ENCODE results near the gene COQ9.

The COQ9 gene

DNA sequence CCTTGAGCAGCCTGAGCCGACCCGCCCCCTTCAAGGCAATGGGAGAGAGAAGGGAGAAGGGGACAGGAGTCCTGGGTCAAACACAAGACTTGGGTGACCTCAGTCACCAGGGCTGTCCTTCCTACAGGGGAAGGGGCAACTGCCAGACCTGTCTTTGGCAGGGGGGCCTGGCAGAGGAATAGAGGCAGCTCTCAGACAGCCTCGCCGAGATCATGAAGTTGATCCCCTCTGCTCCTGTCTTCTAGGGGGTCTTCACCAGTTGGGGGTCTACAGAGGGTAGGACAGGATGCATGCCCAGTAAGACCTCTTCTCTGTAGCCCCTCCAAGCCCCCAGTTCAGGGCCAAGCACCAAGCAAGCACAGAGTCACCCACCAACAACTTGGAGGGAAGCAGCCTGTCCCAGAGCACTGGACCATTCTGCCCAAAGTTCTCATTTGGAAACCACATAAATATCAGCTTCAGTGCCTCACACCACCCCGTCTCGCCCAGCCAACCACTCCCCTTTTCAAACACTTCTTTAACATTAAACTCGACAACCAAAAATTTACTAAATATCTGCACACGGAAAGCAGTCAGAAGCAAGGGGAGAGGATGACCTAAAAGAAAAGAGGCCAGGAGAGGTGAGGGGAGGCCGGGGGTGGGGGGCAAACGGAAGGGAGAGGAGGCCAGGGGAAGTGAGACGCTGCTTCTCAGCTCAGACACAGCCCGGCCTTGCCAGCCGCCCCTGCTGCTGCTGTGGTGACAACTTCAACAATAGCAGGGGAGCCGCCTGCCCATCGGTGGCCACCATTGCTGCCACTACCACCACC, 31.3 kb downstream of the COQ9 start:
- no peak for TF ChIP-seq RARB (CRISPR knock-in tag; IDR thresholded peaks at IDR 0.05)
- TF ChIP-seq, protein P1, sequence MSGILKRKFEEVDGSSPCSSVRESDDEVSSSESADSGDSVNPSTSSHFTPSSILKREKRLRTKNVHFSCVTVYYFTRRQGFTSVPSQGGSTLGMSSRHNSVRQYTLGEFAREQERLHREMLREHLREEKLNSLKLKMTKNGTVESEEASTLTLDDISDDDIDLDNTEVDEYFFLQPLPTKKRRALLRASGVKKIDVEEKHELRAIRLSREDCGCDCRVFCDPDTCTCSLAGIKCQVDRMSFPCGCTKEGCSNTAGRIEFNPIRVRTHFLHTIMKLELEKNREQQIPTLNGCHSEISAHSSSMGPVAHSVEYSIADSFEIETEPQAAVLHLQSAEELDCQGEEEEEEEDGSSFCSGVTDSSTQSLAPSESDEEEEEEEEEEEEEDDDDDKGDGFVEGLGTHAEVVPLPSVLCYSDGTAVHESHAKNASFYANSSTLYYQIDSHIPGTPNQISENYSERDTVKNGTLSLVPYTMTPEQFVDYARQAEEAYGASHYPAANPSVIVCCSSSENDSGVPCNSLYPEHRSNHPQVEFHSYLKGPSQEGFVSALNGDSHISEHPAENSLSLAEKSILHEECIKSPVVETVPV (CRISPR knock-in tag; IDR thresholded peaks at IDR 0.05) = no peak
- TF ChIP-seq ZNF70 (CRISPR knock-in tag; IDR thresholded peaks at IDR 0.05) = no peak
- no peak for TF ChIP-seq PPARA (CRISPR knock-in tag; IDR thresholded peaks at IDR 0.05; ENCODE audit: borderline replicate concordance)
- TF ChIP-seq ZC3H10 (CRISPR knock-in tag; IDR thresholded peaks at IDR 0.05) = no peak
- no peak for TF ChIP-seq POU6F1 (CRISPR knock-in tag; IDR thresholded peaks at IDR 0.05; ENCODE audit: borderline replicate concordance, low read depth)
- TF ChIP-seq, protein P2, sequence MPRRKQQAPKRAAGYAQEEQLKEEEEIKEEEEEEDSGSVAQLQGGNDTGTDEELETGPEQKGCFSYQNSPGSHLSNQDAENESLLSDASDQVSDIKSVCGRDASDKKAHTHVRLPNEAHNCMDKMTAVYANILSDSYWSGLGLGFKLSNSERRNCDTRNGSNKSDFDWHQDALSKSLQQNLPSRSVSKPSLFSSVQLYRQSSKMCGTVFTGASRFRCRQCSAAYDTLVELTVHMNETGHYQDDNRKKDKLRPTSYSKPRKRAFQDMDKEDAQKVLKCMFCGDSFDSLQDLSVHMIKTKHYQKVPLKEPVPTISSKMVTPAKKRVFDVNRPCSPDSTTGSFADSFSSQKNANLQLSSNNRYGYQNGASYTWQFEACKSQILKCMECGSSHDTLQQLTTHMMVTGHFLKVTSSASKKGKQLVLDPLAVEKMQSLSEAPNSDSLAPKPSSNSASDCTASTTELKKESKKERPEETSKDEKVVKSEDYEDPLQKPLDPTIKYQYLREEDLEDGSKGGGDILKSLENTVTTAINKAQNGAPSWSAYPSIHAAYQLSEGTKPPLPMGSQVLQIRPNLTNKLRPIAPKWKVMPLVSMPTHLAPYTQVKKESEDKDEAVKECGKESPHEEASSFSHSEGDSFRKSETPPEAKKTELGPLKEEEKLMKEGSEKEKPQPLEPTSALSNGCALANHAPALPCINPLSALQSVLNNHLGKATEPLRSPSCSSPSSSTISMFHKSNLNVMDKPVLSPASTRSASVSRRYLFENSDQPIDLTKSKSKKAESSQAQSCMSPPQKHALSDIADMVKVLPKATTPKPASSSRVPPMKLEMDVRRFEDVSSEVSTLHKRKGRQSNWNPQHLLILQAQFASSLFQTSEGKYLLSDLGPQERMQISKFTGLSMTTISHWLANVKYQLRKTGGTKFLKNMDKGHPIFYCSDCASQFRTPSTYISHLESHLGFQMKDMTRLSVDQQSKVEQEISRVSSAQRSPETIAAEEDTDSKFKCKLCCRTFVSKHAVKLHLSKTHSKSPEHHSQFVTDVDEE (CRISPR knock-in tag; IDR thresholded peaks at IDR 0.05) = no peak
- no peak for TF ChIP-seq ARNTL (CRISPR knock-in tag; IDR thresholded peaks at IDR 0.05; ENCODE audit: borderline replicate concordance, low read depth)
- 0 out of 3 replicates have a peak, but pooled peaks have one; percentile 1 for ATAC-seq

DNA sequence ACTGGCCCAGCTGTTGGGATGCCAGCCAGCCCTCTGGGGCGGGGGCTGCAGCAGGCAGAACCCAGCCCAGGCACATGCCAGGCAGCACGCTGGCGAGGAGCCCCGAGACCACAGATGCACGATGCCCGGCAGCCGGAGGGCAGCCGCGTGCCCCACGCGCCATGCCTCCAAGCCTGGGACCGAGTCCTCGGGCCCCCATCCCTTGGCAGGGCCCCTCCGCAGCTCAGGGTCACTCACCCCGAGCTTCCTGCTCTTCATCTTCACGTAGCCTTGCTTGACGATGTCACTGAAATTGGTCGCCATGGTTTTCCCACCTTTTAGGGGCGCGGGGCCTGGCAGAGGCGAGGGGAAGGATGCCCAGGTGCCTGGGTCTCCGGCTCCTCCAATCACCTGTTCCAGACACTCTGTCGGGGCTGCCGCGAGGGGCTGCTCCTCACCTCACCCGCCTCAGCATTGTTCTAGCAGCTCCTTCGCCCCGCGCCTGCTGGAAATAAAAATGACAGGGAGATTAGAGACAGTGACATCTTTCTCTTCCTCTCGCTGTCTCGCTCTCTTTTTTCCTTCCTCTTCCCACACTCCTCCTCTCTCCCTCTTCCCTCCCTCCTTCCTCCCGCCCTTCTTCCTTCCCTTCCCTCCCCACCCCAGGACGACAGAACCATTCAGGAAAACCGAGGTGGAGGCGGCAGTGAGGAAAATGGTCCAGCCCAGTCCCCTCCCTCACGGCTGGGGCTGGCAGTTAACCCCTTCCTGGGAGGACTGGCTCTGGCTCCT, 32.1 kb downstream of the COQ9 start:
- ATAC-seq = peak; percentile 63
- TF ChIP-seq POU6F1 (CRISPR knock-in tag; IDR thresholded peaks at IDR 0.05; ENCODE audit: borderline replicate concordance, low read depth) (no peak), ZFP30 (CRISPR knock-in tag; IDR thresholded peaks at IDR 0.05) (no peak), ZNF70 (CRISPR knock-in tag; IDR thresholded peaks at IDR 0.05) (no peak), SNAI2 (CRISPR knock-in tag; IDR thresholded peaks at IDR 0.05) (no peak), ISL1 (CRISPR knock-in tag; IDR thresholded peaks at IDR 0.05) (no peak), ARNTL (CRISPR knock-in tag; IDR thresholded peaks at IDR 0.05; ENCODE audit: borderline replicate concordance, low read depth) (no peak), RARB (CRISPR knock-in tag; IDR thresholded peaks at IDR 0.05) (no peak), CSDC2 (CRISPR knock-in tag; IDR thresholded peaks at IDR 0.05) (no peak)

GRCh38 chr16:57479976-57480753, 32.9 kb downstream of the COQ9 start:
- TF ChIP-seq, protein P1 (CRISPR knock-in tag; IDR thresholded peaks at IDR 0.05) = no peak
- no peak for TF ChIP-seq SNAI2 (CRISPR knock-in tag; IDR thresholded peaks at IDR 0.05)
- TF ChIP-seq ZNF8 (CRISPR knock-in tag; IDR thresholded peaks at IDR 0.05) = no peak
- no peak for TF ChIP-seq ESRRG (CRISPR knock-in tag; IDR thresholded peaks at IDR 0.05)
- TF ChIP-seq, protein P3, sequence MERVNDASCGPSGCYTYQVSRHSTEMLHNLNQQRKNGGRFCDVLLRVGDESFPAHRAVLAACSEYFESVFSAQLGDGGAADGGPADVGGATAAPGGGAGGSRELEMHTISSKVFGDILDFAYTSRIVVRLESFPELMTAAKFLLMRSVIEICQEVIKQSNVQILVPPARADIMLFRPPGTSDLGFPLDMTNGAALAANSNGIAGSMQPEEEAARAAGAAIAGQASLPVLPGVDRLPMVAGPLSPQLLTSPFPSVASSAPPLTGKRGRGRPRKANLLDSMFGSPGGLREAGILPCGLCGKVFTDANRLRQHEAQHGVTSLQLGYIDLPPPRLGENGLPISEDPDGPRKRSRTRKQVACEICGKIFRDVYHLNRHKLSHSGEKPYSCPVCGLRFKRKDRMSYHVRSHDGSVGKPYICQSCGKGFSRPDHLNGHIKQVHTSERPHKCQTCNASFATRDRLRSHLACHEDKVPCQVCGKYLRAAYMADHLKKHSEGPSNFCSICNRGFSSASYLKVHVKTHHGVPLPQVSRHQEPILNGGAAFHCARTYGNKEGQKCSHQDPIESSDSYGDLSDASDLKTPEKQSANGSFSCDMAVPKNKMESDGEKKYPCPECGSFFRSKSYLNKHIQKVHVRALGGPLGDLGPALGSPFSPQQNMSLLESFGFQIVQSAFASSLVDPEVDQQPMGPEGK (CRISPR knock-in tag; IDR thresholded peaks at IDR 0.05; ENCODE audit: borderline replicate concordance) = no peak
- TF ChIP-seq GLIS3 (CRISPR knock-in tag; IDR thresholded peaks at IDR 0.05) = no peak
- no peak for TF ChIP-seq POU6F1 (CRISPR knock-in tag; IDR thresholded peaks at IDR 0.05; ENCODE audit: borderline replicate concordance, low read depth)
- TF ChIP-seq TOX (CRISPR knock-in tag; IDR thresholded peaks at IDR 0.05; ENCODE audit: borderline replicate concordance) = no peak
- no peak for TF ChIP-seq ZFP30 (CRISPR knock-in tag; IDR thresholded peaks at IDR 0.05)
- TF ChIP-seq CSDC2 (CRISPR knock-in tag; IDR thresholded peaks at IDR 0.05) = no peak
- no peak for TF ChIP-seq TCF4 (CRISPR knock-in tag; IDR thresholded peaks at IDR 0.05; ENCODE audit: borderline replicate concordance)
- TF ChIP-seq ZNF565 (CRISPR knock-in tag; conservative IDR thresholded peaks at IDR 0.05; ENCODE audit: low read depth) = no peak
- peak; percentile 48 for ATAC-seq

All from SK-N-SH treated with all-trans-retinoic acid at 6 μM for 48 hours (cell line).